ENCODE data around the gene PDK4. TPM values are rescaled to one million over a fixed set of nuclear protein-coding genes. Genes with fewer than 3 reads are reported as not detected.
"Not testable (repeated sequence)": the region's sequence is repeated elsewhere in the genome, so short reads cannot be mapped to it uniquely, and the experiment has no call there.

PDK4 gene
- total RNA-seq, 1 donor from 2014 or later = 227 TPM

DNA sequence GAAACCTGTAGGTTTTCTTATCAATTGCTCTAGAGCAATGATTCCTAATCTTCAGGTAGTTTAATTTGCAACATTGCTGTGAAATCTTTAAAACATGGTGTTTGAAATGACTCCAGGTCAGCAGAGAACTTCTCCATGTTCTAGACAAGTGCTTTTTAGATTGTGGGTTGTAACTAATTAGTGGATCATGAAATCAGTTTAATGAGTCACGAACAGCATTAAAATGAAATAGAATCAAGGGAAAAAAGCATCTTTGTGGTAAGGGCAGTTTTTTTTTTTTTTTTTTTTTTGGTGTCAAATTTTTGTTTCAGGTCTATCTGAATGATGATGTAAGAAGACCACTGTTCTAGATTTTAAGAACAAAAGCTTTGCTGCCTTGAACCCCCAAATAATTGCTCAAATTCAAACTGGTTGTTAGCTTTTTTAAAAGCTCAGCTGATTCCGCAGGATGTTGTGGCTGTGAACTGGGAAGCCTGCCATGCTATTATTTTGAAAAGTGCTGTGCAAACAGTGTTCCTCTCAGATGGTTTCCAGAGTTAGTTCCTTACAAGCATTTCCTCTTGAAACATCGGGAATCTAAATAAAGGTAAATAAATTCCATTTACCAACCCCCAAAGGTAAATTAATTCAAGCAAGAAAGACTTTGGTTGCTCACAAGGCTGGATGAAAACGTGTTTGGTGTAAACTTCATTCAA, 13.1 kb upstream of the PDK4 start:
- peaks cover 0 to 2% of the 10 kb centered on the region in 2 donors for H3K9me3 ChIP-seq
- intact Hi-C loops (cut with DNase I) = no loop called here
- H3K4me3 ChIP-seq = peak overlapping the region; percentile 26 to 32
- H3K36me3 ChIP-seq = no peaks in the 10 kb centered on the region
- H3K27ac ChIP-seq = peak overlapping the region; percentile 68 to 84
- peaks cover 0 to 41% of the 10 kb centered on the region in 2 donors for H3K4me1 ChIP-seq
- TF ChIP-seq, protein P1, sequence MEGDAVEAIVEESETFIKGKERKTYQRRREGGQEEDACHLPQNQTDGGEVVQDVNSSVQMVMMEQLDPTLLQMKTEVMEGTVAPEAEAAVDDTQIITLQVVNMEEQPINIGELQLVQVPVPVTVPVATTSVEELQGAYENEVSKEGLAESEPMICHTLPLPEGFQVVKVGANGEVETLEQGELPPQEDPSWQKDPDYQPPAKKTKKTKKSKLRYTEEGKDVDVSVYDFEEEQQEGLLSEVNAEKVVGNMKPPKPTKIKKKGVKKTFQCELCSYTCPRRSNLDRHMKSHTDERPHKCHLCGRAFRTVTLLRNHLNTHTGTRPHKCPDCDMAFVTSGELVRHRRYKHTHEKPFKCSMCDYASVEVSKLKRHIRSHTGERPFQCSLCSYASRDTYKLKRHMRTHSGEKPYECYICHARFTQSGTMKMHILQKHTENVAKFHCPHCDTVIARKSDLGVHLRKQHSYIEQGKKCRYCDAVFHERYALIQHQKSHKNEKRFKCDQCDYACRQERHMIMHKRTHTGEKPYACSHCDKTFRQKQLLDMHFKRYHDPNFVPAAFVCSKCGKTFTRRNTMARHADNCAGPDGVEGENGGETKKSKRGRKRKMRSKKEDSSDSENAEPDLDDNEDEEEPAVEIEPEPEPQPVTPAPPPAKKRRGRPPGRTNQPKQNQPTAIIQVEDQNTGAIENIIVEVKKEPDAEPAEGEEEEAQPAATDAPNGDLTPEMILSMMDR (IDR thresholded peaks at IDR 0.05) = no peak
- no peak for DNase-seq (ENCODE audit: low spot score in 2 of 2)
- H3K27me3 ChIP-seq = no peaks in the 10 kb centered on the region

DNA sequence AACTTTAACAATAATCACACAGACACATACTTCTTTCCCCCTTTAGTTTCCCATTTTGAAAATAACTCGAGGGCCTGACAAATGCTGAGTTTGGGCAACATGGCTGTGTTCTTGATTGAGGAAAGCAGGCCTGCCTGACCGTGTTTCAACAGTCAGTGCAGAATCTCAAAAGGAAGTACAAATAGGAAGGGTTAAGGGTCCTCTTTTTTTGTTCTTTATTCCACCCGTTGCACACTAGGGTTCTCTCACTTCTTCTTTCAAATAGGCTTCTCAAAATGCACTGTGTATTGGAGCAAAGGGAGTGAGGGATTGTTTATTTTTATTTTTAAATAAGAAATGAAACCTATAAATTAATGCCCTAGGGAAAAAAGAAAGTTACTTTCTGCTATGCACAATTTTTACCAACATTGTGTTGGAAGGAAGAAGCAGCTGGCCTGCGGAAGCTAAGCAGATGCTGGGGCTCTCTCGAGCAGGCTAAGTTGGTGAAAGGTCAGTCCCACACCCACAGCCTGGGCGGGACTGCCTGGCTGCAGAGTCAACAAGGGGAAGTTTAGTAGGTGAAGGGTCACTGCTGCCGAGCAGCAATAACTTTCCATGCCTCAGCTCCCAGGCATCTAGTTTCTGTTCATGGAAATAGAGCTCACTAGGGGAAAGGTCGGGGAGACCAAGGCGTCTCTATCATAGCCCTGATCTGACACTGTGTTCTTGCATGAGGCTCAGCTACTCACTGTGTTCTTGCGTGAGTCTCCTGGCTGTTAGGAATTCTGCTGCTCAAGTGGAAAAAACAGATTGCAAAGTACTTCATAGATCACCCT, 12.2 kb upstream of the PDK4 start:
- H3K4me1 ChIP-seq = peaks cover 0 to 46% of the 10 kb centered on the region in 2 donors
- peak overlapping the region; percentile 26 to 30 for H3K4me3 ChIP-seq
- DNase-seq (ENCODE audit: low spot score in 2 of 2) = peak; percentile 86 to 98
- H3K36me3 ChIP-seq = no peaks in the 10 kb centered on the region
- peak overlapping the region; percentile 68 to 84 for H3K27ac ChIP-seq
- TF ChIP-seq, protein P1 (IDR thresholded peaks at IDR 0.05) = no peak
- H3K9me3 ChIP-seq = no peaks in the 10 kb centered on the region
- no peaks in the 10 kb centered on the region for H3K27me3 ChIP-seq
- intact Hi-C loops (cut with DNase I) = loop anchor here (1.0 kb wide), 2 partner anchors 12 to 58 kb away; partner anchors contain the start of gene PDK4

DNA sequence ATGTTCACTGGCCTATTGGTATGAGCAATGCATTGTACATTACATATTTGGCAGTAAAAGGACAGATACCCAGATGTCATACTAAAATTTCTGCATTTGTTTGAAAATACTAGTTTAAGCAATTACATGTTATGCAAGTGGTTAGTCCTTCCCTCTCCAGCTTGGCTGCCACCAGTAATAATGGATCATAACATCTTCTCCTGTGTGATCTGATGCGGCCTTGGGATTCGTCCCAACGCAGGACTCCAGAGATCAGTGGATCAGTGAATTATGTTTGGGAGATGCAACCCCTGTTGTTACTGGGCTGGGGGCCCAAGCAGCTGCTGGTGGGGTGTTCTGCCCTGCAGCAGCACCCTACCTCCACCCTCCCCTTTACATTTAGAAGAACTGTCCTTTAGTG, 11.2 kb upstream of the PDK4 start:
- DNase-seq (ENCODE audit: low spot score in 2 of 2) = no peak
- Histone ChIP-seq H3K4me1 (peaks cover 0 to 46% of the 10 kb centered on the region in 2 donors), H3K36me3 (no peaks in the 10 kb centered on the region), H3K27me3 (no peaks in the 10 kb centered on the region), H3K27ac (peak overlapping the region; percentile 68 to 84), H3K4me3 (no peak overlapping the region), H3K9me3 (no peaks in the 10 kb centered on the region)
- intact Hi-C loops (cut with DNase I) = no loop called here
- TF ChIP-seq, protein P1 (IDR thresholded peaks at IDR 0.05) = no peak

DNA sequence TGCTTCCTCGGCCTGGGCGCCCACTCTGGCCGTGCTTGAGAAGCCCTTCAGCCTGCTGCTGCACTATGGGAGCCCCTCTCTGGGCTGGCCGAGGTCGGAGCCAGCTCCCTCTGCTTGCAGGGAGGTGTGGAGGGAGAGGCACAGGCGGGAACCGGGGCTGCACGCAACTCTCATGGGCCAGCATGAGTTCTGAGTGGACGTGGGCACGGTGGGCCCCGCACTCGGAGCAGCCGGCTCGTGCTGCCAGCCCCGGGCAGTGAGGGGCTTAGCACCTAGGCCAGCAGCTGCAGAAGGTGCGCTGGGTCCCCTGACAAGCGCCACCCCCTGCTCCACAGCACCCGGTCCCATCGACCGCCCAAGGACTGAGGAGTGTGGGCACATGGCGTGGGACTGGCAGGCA, 9.0 kb upstream of the PDK4 start:
- Histone ChIP-seq H3K36me3 (no peaks in the 10 kb centered on the region), H3K4me1 (peaks cover 0 to 38% of the 10 kb centered on the region in 2 donors), H3K27ac (peak overlapping the region; percentile 25 to 51), H3K27me3 (no peaks in the 10 kb centered on the region), H3K4me3 (no peak overlapping the region), H3K9me3 (no peaks in the 10 kb centered on the region)
- TF ChIP-seq, protein P1 (IDR thresholded peaks at IDR 0.05) = no peak
- intact Hi-C loops (cut with DNase I) = no loop called here
- DNase-seq (ENCODE audit: low spot score in 2 of 2) = no peak

DNA sequence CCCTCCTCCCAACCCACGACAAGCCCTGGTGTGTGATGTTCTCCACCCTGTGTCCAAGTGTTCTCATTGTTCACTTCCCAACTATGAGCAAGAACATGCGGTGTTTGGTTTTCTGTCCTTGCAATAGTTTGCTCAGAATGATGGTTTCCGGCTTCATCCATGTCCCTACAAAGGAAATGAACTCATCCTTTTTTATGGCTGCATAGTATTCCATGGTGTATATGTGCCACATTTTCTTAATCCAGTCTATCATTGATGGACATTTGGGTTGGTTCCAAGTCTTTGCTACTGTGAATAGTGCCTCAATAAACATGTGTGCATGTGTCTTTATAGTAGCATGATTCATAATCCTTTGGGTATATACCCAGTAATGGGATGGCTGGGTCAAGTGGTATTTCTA, 8.5 kb upstream of the PDK4 start:
- Histone ChIP-seq H3K4me1 (peaks cover 0 to 33% of the 10 kb centered on the region in 2 donors), H3K27ac (peak overlapping the region; percentile 25 to 51)
- H3K9me3 ChIP-seq; H3K36me3 ChIP-seq; H3K4me3 ChIP-seq; intact Hi-C loops (cut with DNase I); H3K27me3 ChIP-seq; DNase-seq (ENCODE audit: low spot score in 2 of 2): not testable (repeated sequence)

DNA sequence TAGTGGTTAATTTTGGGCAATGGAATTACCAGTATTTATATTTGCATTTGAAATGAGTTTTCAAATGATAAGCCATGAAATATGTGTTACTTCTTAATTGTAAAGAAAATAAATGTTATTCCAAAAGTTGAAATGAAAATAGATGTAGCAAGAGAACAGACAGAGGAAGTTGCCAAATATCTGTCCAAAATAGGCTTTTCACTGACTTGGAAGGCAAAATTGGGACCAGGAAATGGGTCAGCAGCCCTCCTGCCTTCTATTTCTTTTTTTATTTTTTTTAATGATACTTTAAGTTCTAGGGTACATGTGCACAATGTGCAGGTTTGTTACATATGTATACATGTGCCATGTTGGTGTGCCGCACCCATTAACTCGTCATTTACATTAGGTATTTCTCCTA, 8.1 kb upstream of the PDK4 start:
- DNase-seq (ENCODE audit: low spot score in 2 of 2); intact Hi-C loops (cut with DNase I); H3K4me3 ChIP-seq; H3K9me3 ChIP-seq; H3K27me3 ChIP-seq; H3K36me3 ChIP-seq: not testable (repeated sequence)
- H3K4me1 ChIP-seq = peaks cover 0 to 29% of the 10 kb centered on the region in 2 donors
- H3K27ac ChIP-seq = peak overlapping the region; percentile 25 to 55

Measured in ascending aorta (tissue), 2 donors.